ENCODE data around the gene SELE.

SELE gene

GRCh38 chr1:169759038-169759437, 25.2 kb upstream of the SELE start:
- no peak for DNase-seq (ENCODE audit: insufficient read length, low spot score)
- TF ChIP-seq SPI1 (IDR thresholded peaks at IDR 0.05; ENCODE audit: low read depth, low read length), result no peak
- TF ChIP-seq POLR2AphosphoS5 (IDR thresholded peaks at IDR 0.05; ENCODE audit: low read depth, low read length), result no peak
- no peak for TF ChIP-seq PAX5 (IDR thresholded peaks at IDR 0.05; ENCODE audit: insufficient read depth, low read length, severe bottlenecking)
- TF ChIP-seq TAF1 (IDR thresholded peaks at IDR 0.05; ENCODE audit: low read depth, low read length), result no peak
- TF ChIP-seq POU2F2 (IDR thresholded peaks at IDR 0.05; ENCODE audit: low read depth, low read length), result no peak
- no peak for TF ChIP-seq POLR2A (IDR thresholded peaks at IDR 0.05; ENCODE audit: low read depth, low read length)
- FAIRE-seq, result no peak

DNA sequence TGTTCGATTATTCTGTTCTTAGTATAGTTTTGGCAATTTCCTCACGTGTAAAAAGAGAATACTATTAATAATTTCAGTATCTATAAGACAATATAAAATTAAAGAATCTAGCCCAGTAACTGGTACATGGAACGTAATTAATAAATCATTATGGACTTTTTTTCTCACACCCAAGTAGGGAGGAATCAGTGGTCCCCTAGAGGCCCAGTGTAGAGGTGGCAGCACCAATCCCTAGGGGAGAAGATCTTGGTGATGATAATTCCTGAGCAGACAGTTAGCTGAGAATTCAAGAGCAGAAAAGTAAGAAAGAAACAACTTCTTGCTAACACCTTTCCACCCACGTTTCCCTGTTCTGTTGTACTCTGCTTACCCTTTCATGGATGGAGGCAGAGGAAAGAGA, 19.7 kb upstream of the SELE start:
- FAIRE-seq, result no peak
- DNase-seq (ENCODE audit: insufficient read length, low spot score), result no peak
- TF ChIP-seq POU2F2 (IDR thresholded peaks at IDR 0.05; ENCODE audit: low read depth, low read length) (no peak), TAF1 (IDR thresholded peaks at IDR 0.05; ENCODE audit: low read depth, low read length) (no peak), POLR2AphosphoS5 (IDR thresholded peaks at IDR 0.05; ENCODE audit: low read depth, low read length) (no peak), PAX5 (IDR thresholded peaks at IDR 0.05; ENCODE audit: insufficient read depth, low read length, severe bottlenecking) (no peak), SPI1 (IDR thresholded peaks at IDR 0.05; ENCODE audit: low read depth, low read length) (no peak), POLR2A (IDR thresholded peaks at IDR 0.05; ENCODE audit: low read depth, low read length) (no peak)

DNA sequence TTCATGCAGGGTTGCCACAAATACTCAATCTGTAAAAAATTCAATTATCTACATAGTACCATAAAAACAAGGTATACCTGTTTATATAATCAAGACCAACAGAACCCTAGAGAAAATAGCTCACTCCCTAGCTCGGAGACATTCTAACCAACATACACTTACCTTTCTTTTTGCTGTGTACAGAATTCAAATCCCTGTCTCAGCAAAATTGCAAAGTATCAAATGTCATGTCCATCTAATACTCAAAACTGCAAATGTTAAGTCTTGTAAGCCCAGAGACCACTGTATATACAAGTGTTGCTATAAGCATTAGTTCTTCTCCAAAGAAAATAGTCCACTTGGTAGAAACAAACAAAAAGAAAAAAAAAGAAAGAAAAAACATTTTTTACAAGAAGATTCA, 16.2 kb upstream of the SELE start:
- TF ChIP-seq POLR2AphosphoS5 (IDR thresholded peaks at IDR 0.05; ENCODE audit: low read depth, low read length) (no peak), POU2F2 (IDR thresholded peaks at IDR 0.05; ENCODE audit: low read depth, low read length) (no peak), SPI1 (IDR thresholded peaks at IDR 0.05; ENCODE audit: low read depth, low read length) (no peak), POLR2A (IDR thresholded peaks at IDR 0.05; ENCODE audit: low read depth, low read length) (no peak)
- no peak for DNase-seq (ENCODE audit: insufficient read length, low spot score)
- no peak for FAIRE-seq

GRCh38 chr1:169746550-169746949, 12.7 kb upstream of the SELE start:
- FAIRE-seq (no peak), DNase-seq (ENCODE audit: insufficient read length, low spot score) (no peak)
- TF ChIP-seq POLR2A (IDR thresholded peaks at IDR 0.05; ENCODE audit: low read depth, low read length), result no peak
- no peak for TF ChIP-seq POLR2AphosphoS5 (IDR thresholded peaks at IDR 0.05; ENCODE audit: low read depth, low read length)
- no peak for TF ChIP-seq POU2F2 (IDR thresholded peaks at IDR 0.05; ENCODE audit: low read depth, low read length)
- TF ChIP-seq PAX5 (IDR thresholded peaks at IDR 0.05; ENCODE audit: insufficient read depth, low read length, severe bottlenecking), result no peak
- no peak for TF ChIP-seq SPI1 (IDR thresholded peaks at IDR 0.05; ENCODE audit: low read depth, low read length)
- no peak for TF ChIP-seq TAF1 (IDR thresholded peaks at IDR 0.05; ENCODE audit: low read depth, low read length)

GRCh38 chr1:169745015-169745861, 11.4 kb upstream of the SELE start:
- TF ChIP-seq POLR2A (IDR thresholded peaks at IDR 0.05; ENCODE audit: low read depth, low read length), result no peak
- TF ChIP-seq POLR2AphosphoS5 (IDR thresholded peaks at IDR 0.05; ENCODE audit: low read depth, low read length), result no peak
- no peak for TF ChIP-seq PAX5 (IDR thresholded peaks at IDR 0.05; ENCODE audit: insufficient read depth, low read length, severe bottlenecking)
- TF ChIP-seq TAF1 (IDR thresholded peaks at IDR 0.05; ENCODE audit: low read depth, low read length), result no peak
- TF ChIP-seq POU2F2 (IDR thresholded peaks at IDR 0.05; ENCODE audit: low read depth, low read length), result no peak
- TF ChIP-seq SPI1 (IDR thresholded peaks at IDR 0.05; ENCODE audit: low read depth, low read length), result no peak
- DNase-seq (ENCODE audit: insufficient read length, low spot score), result no peak
- no peak for FAIRE-seq

GRCh38 chr1:169741666-169742394, 8.0 kb upstream of the SELE start:
- no peak for FAIRE-seq
- DNase-seq (ENCODE audit: insufficient read length, low spot score), result no peak
- TF ChIP-seq TAF1 (IDR thresholded peaks at IDR 0.05; ENCODE audit: low read depth, low read length), result no peak
- no peak for TF ChIP-seq POLR2A (IDR thresholded peaks at IDR 0.05; ENCODE audit: low read depth, low read length)
- no peak for TF ChIP-seq POLR2AphosphoS5 (IDR thresholded peaks at IDR 0.05; ENCODE audit: low read depth, low read length)
- TF ChIP-seq SPI1 (IDR thresholded peaks at IDR 0.05; ENCODE audit: low read depth, low read length), result no peak
- TF ChIP-seq PAX5 (IDR thresholded peaks at IDR 0.05; ENCODE audit: insufficient read depth, low read length, severe bottlenecking), result no peak
- no peak for TF ChIP-seq POU2F2 (IDR thresholded peaks at IDR 0.05; ENCODE audit: low read depth, low read length)

GRCh38 chr1:169739980-169740379, 6.1 kb upstream of the SELE start:
- DNase-seq (ENCODE audit: insufficient read length, low spot score), result no peak
- no peak for TF ChIP-seq PAX5 (IDR thresholded peaks at IDR 0.05; ENCODE audit: insufficient read depth, low read length, severe bottlenecking)
- TF ChIP-seq SPI1 (IDR thresholded peaks at IDR 0.05; ENCODE audit: low read depth, low read length), result no peak
- TF ChIP-seq TAF1 (IDR thresholded peaks at IDR 0.05; ENCODE audit: low read depth, low read length), result no peak
- TF ChIP-seq POLR2AphosphoS5 (IDR thresholded peaks at IDR 0.05; ENCODE audit: low read depth, low read length), result no peak
- TF ChIP-seq POU2F2 (IDR thresholded peaks at IDR 0.05; ENCODE audit: low read depth, low read length), result no peak
- TF ChIP-seq POLR2A (IDR thresholded peaks at IDR 0.05; ENCODE audit: low read depth, low read length), result no peak
- no peak for FAIRE-seq

DNA sequence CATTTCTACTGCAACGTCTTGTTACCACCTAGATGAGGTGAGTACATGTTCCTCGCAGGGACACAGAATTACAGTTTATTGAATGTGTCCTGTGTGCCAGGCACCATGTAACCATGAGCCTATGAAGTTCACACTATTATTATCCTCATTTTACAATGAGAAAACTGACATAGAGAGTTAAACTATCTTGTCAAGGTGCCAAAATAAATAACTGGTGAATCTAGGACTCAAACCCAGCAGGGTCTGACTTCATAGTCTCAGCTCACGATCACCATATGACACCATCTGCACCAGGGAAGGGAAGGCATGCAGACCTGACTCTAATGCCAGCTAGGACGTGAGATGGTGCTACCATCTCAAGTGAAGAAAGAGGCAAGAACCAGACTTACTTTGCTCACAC, 2.4 kb downstream of the SELE start:
- DNase-seq (ENCODE audit: insufficient read length, low spot score) (no peak), FAIRE-seq (no peak)
- no peak for TF ChIP-seq TAF1 (IDR thresholded peaks at IDR 0.05; ENCODE audit: low read depth, low read length)
- no peak for TF ChIP-seq POU2F2 (IDR thresholded peaks at IDR 0.05; ENCODE audit: low read depth, low read length)
- no peak for TF ChIP-seq SPI1 (IDR thresholded peaks at IDR 0.05; ENCODE audit: low read depth, low read length)
- no peak for TF ChIP-seq POLR2A (IDR thresholded peaks at IDR 0.05; ENCODE audit: low read depth, low read length)
- TF ChIP-seq PAX5 (IDR thresholded peaks at IDR 0.05; ENCODE audit: insufficient read depth, low read length, severe bottlenecking), result no peak
- TF ChIP-seq POLR2AphosphoS5 (IDR thresholded peaks at IDR 0.05; ENCODE audit: low read depth, low read length), result no peak

- DNase-seq (ENCODE audit: insufficient read length, low spot score), result no peak
- TF ChIP-seq PAX5 (IDR thresholded peaks at IDR 0.05; ENCODE audit: insufficient read depth, low read length, severe bottlenecking) (no peak), TAF1 (IDR thresholded peaks at IDR 0.05; ENCODE audit: low read depth, low read length) (no peak), POLR2AphosphoS5 (IDR thresholded peaks at IDR 0.05; ENCODE audit: low read depth, low read length) (no peak), POU2F2 (IDR thresholded peaks at IDR 0.05; ENCODE audit: low read depth, low read length) (no peak), POLR2A (IDR thresholded peaks at IDR 0.05; ENCODE audit: low read depth, low read length) (no peak), SPI1 (IDR thresholded peaks at IDR 0.05; ENCODE audit: low read depth, low read length) (no peak)
- FAIRE-seq, result no peak
Observed at GRCh38 chr1:169729991-169730390, 3.9 kb downstream of the SELE start.
